ENCODE data around the gene AMPD2. TPM values are rescaled to one million over a fixed set of nuclear protein-coding genes. Genes with fewer than 3 reads are reported as not detected.

The AMPD2 gene
- total and polyA plus RNA-seq, 2 of the 8 experiments (the other 6 are each of a cell fraction or from before 2014, with no cell fraction given): 37.2 to 67.7 TPM

DNA sequence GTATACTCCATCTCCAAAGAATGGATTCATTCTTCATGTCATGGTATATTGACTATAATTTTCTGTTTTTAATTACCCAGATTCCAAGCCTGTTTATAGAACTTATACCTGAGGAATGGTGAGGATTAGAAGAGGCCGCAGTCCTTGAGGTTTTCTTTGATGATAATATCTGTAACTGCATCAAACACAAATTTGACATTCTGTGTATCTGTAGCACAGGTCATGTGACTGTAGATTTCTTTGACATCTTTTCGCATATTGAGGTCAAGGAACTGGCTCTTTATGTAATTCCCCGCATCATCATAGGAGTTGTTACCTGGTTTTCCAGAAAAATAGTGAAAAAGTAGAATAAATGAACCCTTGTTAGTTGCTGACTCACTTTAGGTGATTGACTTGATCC, 16.4 kb upstream of the AMPD2 start:
- no peak overlapping the region for H2AK5ac ChIP-seq (ENCODE audit: low read depth, low read length)
- H3K4me1 ChIP-seq (replicated peaks in 1 of 4; ENCODE audit: control insufficient read depth in 3 of 4, insufficient read depth in 4 of 4, low read length in 3 of 4): no peaks in the 10 kb centered on the region
- no peak overlapping the region for H3K4me2 ChIP-seq (ENCODE audit: insufficient read depth in 1 of 2, low read depth in 2 of 2, low read length in 2 of 2)
- H3K36me3 ChIP-seq (ENCODE audit: control insufficient read depth in 2 of 4, insufficient read depth in 4 of 4, low read length in 3 of 4): no peaks in the 10 kb centered on the region
- no peak overlapping the region for H3K14ac ChIP-seq (ENCODE audit: insufficient read length)
- H2BK120ac ChIP-seq (replicated peaks; ENCODE audit: low read depth, low read length): no peak overlapping the region
- no peak overlapping the region for H2BK20ac ChIP-seq (ENCODE audit: low read length)
- no peak overlapping the region for H3K18ac ChIP-seq (ENCODE audit: extremely low read depth, low read length)
- WGBS, 2 experiments (ENCODE audit: extremely low coverage in 1 of 2, insufficient coverage in 1 of 2, insufficient read length in 1 of 2, insufficient replicate concordance in 2 of 2, low coverage in 1 of 2, low lambda C conversion rate in 2 of 2, missing lambda C conversion rate in 1 of 2): 81% methylated on average over 3 of the region's 3 CpGs; no CpG with 5 or more reads in 1 of the 2 experiments
- H3K23ac ChIP-seq (ENCODE audit: insufficient read length): no peak overlapping the region
- H3K56ac ChIP-seq (replicated peaks; ENCODE audit: insufficient read length, low read depth, low read length): no peak overlapping the region
- H2BK12ac ChIP-seq (ENCODE audit: low read depth, low read length): no peak overlapping the region
- no peak overlapping the region for H2BK15ac ChIP-seq (ENCODE audit: low read length)
- no peak overlapping the region for H2AFZ ChIP-seq (ENCODE audit: low read length)
- ChIA-PET POLR2A (ENCODE audit: partially characterized antibody) (no interaction called here), CTCF (ENCODE audit: partially characterized antibody) (interaction anchor here (1.9 to 7.2 kb wide), 4 partner anchors 11 to 58 kb away, joined by 6 to 92 read pairs (median 49); no protein-coding TSS in a partner anchor)
- H3K9me3 ChIP-seq (ENCODE audit: insufficient read depth in 2 of 2, low read depth in 1 of 2, low read length in 1 of 2): no peaks in the 10 kb centered on the region
- no peak overlapping the region for H4K5ac ChIP-seq (ENCODE audit: insufficient read length, low read depth, low read length)
- FAIRE-seq (no peak), DNase-seq (ENCODE audit: low read depth in 1 of 2, low spot score in 2 of 2) (no peak)
- H3K23me2 ChIP-seq (ENCODE audit: low read depth, low read length): no peaks in the 10 kb centered on the region
- no peaks in the 10 kb centered on the region for H3K79me1 ChIP-seq (ENCODE audit: low read depth, low read length)
- H3K27me3 ChIP-seq (replicated peaks in 1 of 4; ENCODE audit: control insufficient read depth in 3 of 4, extremely low read depth in 1 of 4, insufficient read depth in 3 of 4, low read length in 3 of 4): no peaks in the 10 kb centered on the region
- no peak overlapping the region for H3K4ac ChIP-seq (replicated peaks; ENCODE audit: insufficient read length, low read depth, low read length)
- no peak overlapping the region for H2BK5ac ChIP-seq (ENCODE audit: low read depth, low read length)
- H4K91ac ChIP-seq (replicated peaks; ENCODE audit: insufficient read length, low read length): no peak overlapping the region
- no peaks in the 10 kb centered on the region for H4K20me1 ChIP-seq (replicated peaks in 1 of 2; ENCODE audit: control insufficient read depth in 1 of 2, insufficient read depth in 2 of 2, low read length in 2 of 2)
- no peak overlapping the region for H3K4me3 ChIP-seq (ENCODE audit: extremely low read depth in 1 of 4, insufficient read depth in 2 of 4, low read depth in 3 of 4, low read length in 4 of 4)
- H3K27ac ChIP-seq (ENCODE audit: low read depth, low read length): no peak overlapping the region
- no peaks in the 10 kb centered on the region for H3K79me2 ChIP-seq (ENCODE audit: control insufficient read depth in 1 of 2, insufficient read depth in 2 of 2, low read length in 2 of 2)
- H3K9ac ChIP-seq (replicated peaks in 1 of 4; ENCODE audit: extremely low read depth in 1 of 4, low read depth in 3 of 4, low read length in 3 of 4): no peak overlapping the region
- TF ChIP-seq CBX5 (IDR thresholded peaks at IDR 0.05; ENCODE audit: low read depth, low read length) (no peak), RNF2 (IDR thresholded peaks at IDR 0.05; ENCODE audit: borderline replicate concordance, low read depth, low read length, missing control alignments, poor library complexity, severe bottlenecking) (no peak), GABPA (IDR thresholded peaks at IDR 0.05; ENCODE audit: borderline replicate concordance, insufficient read depth, low read length) (no peak), CTBP2 (IDR thresholded peaks at IDR 0.05; ENCODE audit: borderline replicate concordance, insufficient read depth, insufficient read length, low read length) (no peak), SAP30 (IDR thresholded peaks at IDR 0.05; ENCODE audit: insufficient read depth, insufficient replicate concordance, low read length) (no peak), BRCA1 (IDR thresholded peaks at IDR 0.05; ENCODE audit: low read depth, low read length) (no peak), FOSL1 (IDR thresholded peaks at IDR 0.05; ENCODE audit: insufficient read depth, low read depth, low read length) (no peak), SP1 (IDR thresholded peaks at IDR 0.05; ENCODE audit: low read depth, low read length) (no peak), SIX5 (IDR thresholded peaks at IDR 0.05; ENCODE audit: low read depth, low read length) (no peak), RBBP5 (IDR thresholded peaks at IDR 0.05; ENCODE audit: borderline replicate concordance, low read depth, low read length) (no peak), TAF1 (IDR thresholded peaks at IDR 0.05; ENCODE audit: low read depth, low read length) (no peak), SIRT6 (IDR thresholded peaks at IDR 0.05; ENCODE audit: low read length) (no peak)
- H4K8ac ChIP-seq (ENCODE audit: extremely low read depth, insufficient read depth, low read length): no peak overlapping the region

All from H1 (cell line).